MM.1S (cell line): Measurements from ENCODE around the gene CHRND.

ENCODE experiments used
- DNase-seq: peaks from one replicate; pipeline ENCODE4 v3.0.0-alpha.2; 2015
- H2AFZ ChIP-seq: fragments of 300-600 bp; sonication (generic); 2 replicates; pipeline ENCODE4 v1.6.0; 2016; ENCODE audit warnings: antibody characterized with exemption, low read length
- H3F3A ChIP-seq: fragments of 300-600 bp; sonication (generic); 2 replicates; pipeline ENCODE4 v1.6.1; 2016; ENCODE audit warnings: mild to moderate bottlenecking, antibody characterized with exemption, low read length, moderate library complexity, mixed read lengths; ENCODE audit not compliant: insufficient read depth
- H3K27ac ChIP-seq: fragments of 300-600 bp; sonication (generic); 2 replicates; pipeline ENCODE4 v1.5.1; 2016; ENCODE audit warnings: mild to moderate bottlenecking, low read length
- H3K27me3 ChIP-seq: fragments of 300-600 bp; sonication (generic); replicated peaks from 2 replicates; pipeline ENCODE4 v1.6.0; 2016; ENCODE audit warnings: low read length; ENCODE audit not compliant: insufficient read depth
- H3K36me3 ChIP-seq: fragments of 300-600 bp; sonication (generic); replicated peaks from 2 replicates; pipeline ENCODE4 v1.6.1; 2016; ENCODE audit warnings: mild to moderate bottlenecking, low read length, mixed read lengths; ENCODE audit not compliant: insufficient read depth
- H3K4me1 ChIP-seq: fragments of 300-600 bp; sonication (generic); 2 replicates; pipeline ENCODE4 v1.6.1; 2016; ENCODE audit warnings: low read length, mixed read lengths
- H3K4me2 ChIP-seq: fragments of 300-600 bp; sonication (generic); 2 replicates; pipeline ENCODE4 v1.6.0; 2016; ENCODE audit warnings: low read depth, low read length
- H3K4me3 ChIP-seq: fragments of 300-600 bp; sonication (generic); 2 replicates; pipeline ENCODE4 v1.5.1; 2016; ENCODE audit warnings: low read length, mixed read lengths
- H3K79me2 ChIP-seq: fragments of 300-600 bp; sonication (generic); 2 replicates; pipeline ENCODE4 v1.6.1; 2016; ENCODE audit warnings: mixed run types, low read length, mixed read lengths
- H3K9ac ChIP-seq: fragments of 300-600 bp; sonication (generic); 2 replicates; pipeline ENCODE4 v1.6.1; 2016; ENCODE audit warnings: low read length, mixed read lengths
- H3K9me2 ChIP-seq: fragments of 300-600 bp; sonication (generic); replicated peaks from 2 replicates; pipeline ENCODE4 v1.6.1; 2016; ENCODE audit warnings: mild to moderate bottlenecking, low read length, mixed read lengths; ENCODE audit not compliant: insufficient read depth
- H3K9me3 ChIP-seq: fragments of 300-600 bp; sonication (generic); replicated peaks from 2 replicates; pipeline ENCODE4 v1.6.1; 2016; ENCODE audit warnings: mild to moderate bottlenecking, low read length, mixed read lengths; ENCODE audit not compliant: insufficient read depth
- H4K20me1 ChIP-seq: fragments of 300-600 bp; sonication (generic); 2 replicates; pipeline ENCODE4 v1.6.1; 2016; ENCODE audit warnings: mild to moderate bottlenecking, low read length, moderate library complexity, mixed read lengths; ENCODE audit not compliant: insufficient read depth
- CTCF ChIP-seq: fragments of 300-600 bp; sonication (generic); IDR thresholded peaks from 2 replicates; pipeline ENCODE4 v1.5.1; 2016; ENCODE audit warnings: antibody characterized with exemption, low read length, mixed read lengths
- EZH2 ChIP-seq: fragments of 300-600 bp; sonication (generic); optimal IDR thresholded peaks from 2 replicates; pipeline ENCODE3; 2017; ENCODE audit warnings: low read depth, mild to moderate bottlenecking, antibody characterized with exemption, low read length, mixed read lengths
- EZH2phosphoT487 ChIP-seq: fragments of 300-600 bp; sonication (generic); IDR thresholded peaks from 2 replicates; pipeline ENCODE4 v1.6.1; 2018; ENCODE audit warnings: antibody characterized with exemption, low read length

Gene CHRND

GRCh38 chr2:232515639-232516038 lies 10.3 kb upstream of the CHRND start:
- H3F3A ChIP-seq: no peaks in the 10 kb centered on the region
- peaks cover 19% of the 10 kb centered on the region for H3K27me3 ChIP-seq
- no peak for TF ChIP-seq EZH2
- H2AFZ ChIP-seq: no peak overlapping the region
- H3K4me2 ChIP-seq: no peak overlapping the region
- H3K27ac ChIP-seq: no peak overlapping the region
- no peaks in the 10 kb centered on the region for H3K9me3 ChIP-seq
- DNase-seq: no peak
- no peaks in the 10 kb centered on the region for H3K4me1 ChIP-seq
- no peaks in the 10 kb centered on the region for H3K9me2 ChIP-seq
- H3K9ac ChIP-seq: no peak overlapping the region
- H3K4me3 ChIP-seq: no peak overlapping the region
- no peaks in the 10 kb centered on the region for H4K20me1 ChIP-seq
- no peaks in the 10 kb centered on the region for H3K36me3 ChIP-seq
- no peaks in the 10 kb centered on the region for H3K79me2 ChIP-seq

- no peaks in the 10 kb centered on the region for H3K9me3 ChIP-seq
- H3K4me3 ChIP-seq: no peak overlapping the region
- no peaks in the 10 kb centered on the region for H3K36me3 ChIP-seq
- no peak for DNase-seq
- no peak overlapping the region for H3K27ac ChIP-seq
- no peaks in the 10 kb centered on the region for H3K4me1 ChIP-seq
- no peak for TF ChIP-seq CTCF
- no peak for TF ChIP-seq EZH2phosphoT487
- no peak for TF ChIP-seq EZH2
- H3K9me2 ChIP-seq: no peaks in the 10 kb centered on the region
- H3F3A ChIP-seq: no peaks in the 10 kb centered on the region
- H2AFZ ChIP-seq: no peak overlapping the region
- H3K27me3 ChIP-seq: peaks cover 28% of the 10 kb centered on the region
- H3K9ac ChIP-seq: no peak overlapping the region
- H3K4me2 ChIP-seq: no peak overlapping the region
- no peaks in the 10 kb centered on the region for H3K79me2 ChIP-seq
- no peaks in the 10 kb centered on the region for H4K20me1 ChIP-seq
Measured at GRCh38 chr2:232516551-232516950, 9.4 kb upstream of the CHRND start.

GRCh38 chr2:232518844-232519243 lies 7.1 kb upstream of the CHRND start:
- no peaks in the 10 kb centered on the region for H3K36me3 ChIP-seq
- H3K4me1 ChIP-seq: no peaks in the 10 kb centered on the region
- H3K4me2 ChIP-seq: no peak overlapping the region
- no peaks in the 10 kb centered on the region for H3K9me3 ChIP-seq
- TF ChIP-seq CTCF: no peak
- no peak for TF ChIP-seq EZH2
- no peak for TF ChIP-seq EZH2phosphoT487
- no peak for DNase-seq
- H3K4me3 ChIP-seq: no peak overlapping the region
- H3K9me2 ChIP-seq: no peaks in the 10 kb centered on the region
- no peaks in the 10 kb centered on the region for H3K79me2 ChIP-seq
- no peaks in the 10 kb centered on the region for H4K20me1 ChIP-seq
- no peaks in the 10 kb centered on the region for H3F3A ChIP-seq
- no peak overlapping the region for H2AFZ ChIP-seq
- H3K27me3 ChIP-seq: peaks cover 48% of the 10 kb centered on the region
- H3K9ac ChIP-seq: no peak overlapping the region
- no peak overlapping the region for H3K27ac ChIP-seq

GRCh38 chr2:232519581-232520438 lies 6.2 kb upstream of the CHRND start, which contains the start of gene PRSS56:
PRSS56 (plus strand) TSS chr2:232520388; CDS start chr2:232520599, 211 bp downstream.
- Histone ChIP-seq H3K9me3 (no peaks in the 10 kb centered on the region), H3K36me3 (no peaks in the 10 kb centered on the region), H4K20me1 (no peaks in the 10 kb centered on the region), H3K27ac (no peak within 1 kb of the TSS), H3K79me2 (no peaks in the 10 kb centered on the region), H3K27me3 (peaks cover 58% of the 10 kb centered on the region), H3F3A (no peaks in the 10 kb centered on the region), H3K4me1 (no peaks in the 10 kb centered on the region), H3K9ac (no peak within 1 kb of the TSS), H3K4me2 (no peak within 1 kb of the TSS), H3K9me2 (no peaks in the 10 kb centered on the region), H3K4me3 (no peak within 1 kb of the TSS), H2AFZ (no peak within 1 kb of the TSS)
- DNase-seq: no peak
- TF ChIP-seq CTCF: no peak
- TF ChIP-seq EZH2: no peak
- TF ChIP-seq EZH2phosphoT487: no peak
